ENCODE measurements around the gene GADD45G. TPM values are rescaled to one million over a fixed set of nuclear protein-coding genes. Genes with fewer than 3 reads are reported as not detected.

Gene GADD45G
- polyA plus RNA-seq, 1 experiment, result 0.07 TPM

DNA sequence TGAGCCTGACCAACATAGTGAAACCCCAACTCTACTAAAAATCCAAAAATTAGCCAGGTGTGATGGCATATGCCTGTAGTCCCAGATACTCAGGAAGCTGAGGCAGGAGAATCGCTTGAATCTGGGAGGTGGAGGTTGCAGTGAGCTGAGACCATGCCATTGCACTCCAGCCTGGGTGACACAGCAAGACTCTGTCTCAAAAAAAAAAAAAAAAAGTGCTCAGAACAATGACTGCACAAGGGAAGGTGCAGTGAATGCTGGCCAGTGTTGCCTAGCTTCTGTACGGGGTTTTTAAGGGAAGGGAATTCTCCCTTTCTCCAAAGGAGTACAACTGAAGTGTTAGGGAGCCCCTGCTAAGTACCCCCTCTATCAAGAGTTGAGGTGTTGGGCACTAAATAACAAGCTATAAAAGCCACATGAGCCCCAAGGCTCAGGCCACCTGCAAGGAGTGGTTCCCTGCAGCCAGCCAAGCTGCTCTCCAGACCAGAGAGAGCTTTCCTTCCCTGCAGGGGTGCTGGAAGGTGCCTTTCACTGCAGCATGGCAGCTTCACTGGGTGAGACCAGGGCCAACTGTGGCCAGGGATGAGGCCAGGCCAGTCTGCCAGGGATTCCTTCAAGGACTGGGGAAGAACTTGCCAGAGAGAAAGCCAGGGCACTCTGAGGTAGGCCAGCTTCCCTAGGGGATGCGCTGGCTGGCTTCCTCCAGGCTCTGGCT, 14.8 kb downstream of the GADD45G start:
- H3K27ac ChIP-seq (ENCODE audit: low read depth, low read length), result no peak overlapping the region
- TF ChIP-seq, protein P1, sequence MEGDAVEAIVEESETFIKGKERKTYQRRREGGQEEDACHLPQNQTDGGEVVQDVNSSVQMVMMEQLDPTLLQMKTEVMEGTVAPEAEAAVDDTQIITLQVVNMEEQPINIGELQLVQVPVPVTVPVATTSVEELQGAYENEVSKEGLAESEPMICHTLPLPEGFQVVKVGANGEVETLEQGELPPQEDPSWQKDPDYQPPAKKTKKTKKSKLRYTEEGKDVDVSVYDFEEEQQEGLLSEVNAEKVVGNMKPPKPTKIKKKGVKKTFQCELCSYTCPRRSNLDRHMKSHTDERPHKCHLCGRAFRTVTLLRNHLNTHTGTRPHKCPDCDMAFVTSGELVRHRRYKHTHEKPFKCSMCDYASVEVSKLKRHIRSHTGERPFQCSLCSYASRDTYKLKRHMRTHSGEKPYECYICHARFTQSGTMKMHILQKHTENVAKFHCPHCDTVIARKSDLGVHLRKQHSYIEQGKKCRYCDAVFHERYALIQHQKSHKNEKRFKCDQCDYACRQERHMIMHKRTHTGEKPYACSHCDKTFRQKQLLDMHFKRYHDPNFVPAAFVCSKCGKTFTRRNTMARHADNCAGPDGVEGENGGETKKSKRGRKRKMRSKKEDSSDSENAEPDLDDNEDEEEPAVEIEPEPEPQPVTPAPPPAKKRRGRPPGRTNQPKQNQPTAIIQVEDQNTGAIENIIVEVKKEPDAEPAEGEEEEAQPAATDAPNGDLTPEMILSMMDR (IDR thresholded peaks at IDR 0.05; ENCODE audit: low read depth, low read length), result no peak
- no peak overlapping the region for H3K4me3 ChIP-seq (ENCODE audit: low read depth, low read length)
- no peaks in the 10 kb centered on the region for H3K9me3 ChIP-seq (ENCODE audit: control insufficient read depth, insufficient read depth, low read length)
- H3K27me3 ChIP-seq (ENCODE audit: control insufficient read depth, insufficient read depth, low read length), result peaks cover 8% of the 10 kb centered on the region
- POLR2A ChIA-PET, result no interaction called here
- CTCF ChIA-PET, result no interaction called here
- DNase-seq (ENCODE audit: low read depth, low spot score), result no peak

DNA sequence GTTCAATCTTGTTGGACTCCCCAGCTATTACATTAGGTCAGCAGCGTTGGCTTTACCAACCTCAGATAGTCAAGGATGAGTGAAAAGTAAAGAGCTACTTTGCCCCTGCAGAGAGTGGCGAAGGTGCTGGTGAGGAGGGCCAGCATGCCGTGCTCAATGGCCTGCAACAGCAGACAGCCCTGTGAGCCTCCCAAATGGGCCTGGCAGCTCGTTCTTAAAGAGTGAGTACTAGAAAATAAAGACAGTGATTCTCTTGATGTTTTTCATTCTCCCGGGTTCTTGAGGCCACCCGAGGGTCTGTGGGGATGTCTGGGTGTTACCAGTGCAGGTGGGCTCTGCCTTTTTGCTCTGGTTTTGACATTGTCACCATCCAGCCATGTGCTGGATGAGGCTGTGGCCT, 16.2 kb downstream of the GADD45G start:
- Histone ChIP-seq H3K9me3 (ENCODE audit: control insufficient read depth, insufficient read depth, low read length) (no peaks in the 10 kb centered on the region), H3K27me3 (ENCODE audit: control insufficient read depth, insufficient read depth, low read length) (peaks cover 6% of the 10 kb centered on the region), H3K27ac (ENCODE audit: low read depth, low read length) (no peak overlapping the region), H3K4me3 (ENCODE audit: low read depth, low read length) (no peak overlapping the region)
- CTCF ChIA-PET, result no interaction called here
- POLR2A ChIA-PET, result no interaction called here
- TF ChIP-seq, protein P1 (IDR thresholded peaks at IDR 0.05; ENCODE audit: low read depth, low read length), result no peak
- no peak for DNase-seq (ENCODE audit: low read depth, low spot score)

DNA sequence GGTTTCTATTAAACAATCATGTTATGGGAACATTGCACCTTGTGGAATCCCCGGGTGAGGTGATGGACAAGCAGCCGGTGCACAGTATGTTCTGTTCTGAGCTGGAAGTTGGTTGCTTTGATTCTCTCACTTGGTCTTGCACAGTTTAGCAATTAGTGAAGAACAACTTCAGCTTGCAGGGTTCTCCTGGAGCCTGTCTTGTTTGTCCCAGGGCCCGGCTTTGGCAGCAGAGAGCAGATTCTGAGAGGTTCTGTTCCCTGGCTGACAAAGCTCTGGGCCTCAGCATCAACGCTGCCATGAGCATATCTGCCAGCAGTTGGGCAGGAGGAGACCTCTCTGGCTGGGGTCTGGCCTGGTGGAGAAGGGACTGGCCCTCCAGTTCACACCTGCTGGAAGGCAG, 16.9 kb downstream of the GADD45G start:
- ChIA-PET POLR2A (no interaction called here), CTCF (no interaction called here)
- Histone ChIP-seq H3K9me3 (ENCODE audit: control insufficient read depth, insufficient read depth, low read length) (no peaks in the 10 kb centered on the region), H3K4me3 (ENCODE audit: low read depth, low read length) (no peak overlapping the region), H3K27ac (ENCODE audit: low read depth, low read length) (no peak overlapping the region), H3K27me3 (ENCODE audit: control insufficient read depth, insufficient read depth, low read length) (peaks cover 6% of the 10 kb centered on the region)
- no peak for DNase-seq (ENCODE audit: low read depth, low spot score)
- TF ChIP-seq, protein P1 (IDR thresholded peaks at IDR 0.05; ENCODE audit: low read depth, low read length), result no peak

DNA sequence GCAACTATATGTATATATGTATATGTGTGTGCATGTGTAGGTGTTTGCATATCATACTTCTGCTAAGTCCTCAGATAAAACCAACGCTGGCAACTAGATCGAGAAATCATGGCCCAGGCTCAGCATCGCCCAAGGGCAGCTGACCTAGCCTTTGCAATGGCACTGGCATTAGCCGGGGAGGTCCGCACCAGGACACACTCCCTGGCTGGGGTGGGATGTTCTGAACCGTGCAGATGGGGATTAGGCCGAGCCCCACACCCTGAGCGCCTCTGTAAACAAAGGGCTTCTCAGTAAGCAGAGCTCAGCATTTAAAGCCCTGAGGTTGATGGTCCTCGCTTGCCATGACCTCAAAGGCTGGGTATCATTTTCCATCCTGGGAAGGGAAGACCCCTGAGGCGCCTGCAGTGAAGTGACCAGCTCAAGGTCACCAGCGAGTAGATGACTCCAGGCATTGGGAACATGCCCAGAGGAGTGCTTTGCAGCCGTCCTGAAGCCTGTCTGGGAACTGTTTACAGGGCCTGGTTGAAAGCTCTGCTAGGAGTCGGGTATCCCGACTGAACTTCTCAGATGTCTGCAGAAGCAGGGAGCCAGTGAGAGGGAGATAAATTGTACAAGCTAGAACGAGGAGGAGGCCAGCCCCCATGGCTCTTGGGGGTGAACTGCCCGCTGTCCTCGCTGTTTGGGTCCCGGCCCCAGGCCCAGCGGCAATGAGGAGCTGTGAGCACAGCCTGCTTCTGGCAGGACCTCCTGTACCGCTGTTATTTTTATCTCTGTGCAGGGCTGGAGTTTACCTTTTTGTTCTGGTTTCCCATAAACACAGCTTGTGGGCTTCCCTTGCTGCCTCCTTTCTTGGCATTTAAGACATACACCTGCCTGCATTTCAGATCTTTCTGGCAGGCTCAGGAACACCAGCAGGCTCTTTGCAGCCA, 18.4 kb downstream of the GADD45G start:
- ChIA-PET POLR2A (no interaction called here), CTCF (no interaction called here)
- Histone ChIP-seq H3K27ac (ENCODE audit: low read depth, low read length) (no peak overlapping the region), H3K4me3 (ENCODE audit: low read depth, low read length) (no peak overlapping the region), H3K9me3 (ENCODE audit: control insufficient read depth, insufficient read depth, low read length) (no peaks in the 10 kb centered on the region), H3K27me3 (ENCODE audit: control insufficient read depth, insufficient read depth, low read length) (peaks cover 6% of the 10 kb centered on the region)
- TF ChIP-seq, protein P1 (IDR thresholded peaks at IDR 0.05; ENCODE audit: low read depth, low read length), result no peak
- DNase-seq (ENCODE audit: low read depth, low spot score), result no peak

DNA sequence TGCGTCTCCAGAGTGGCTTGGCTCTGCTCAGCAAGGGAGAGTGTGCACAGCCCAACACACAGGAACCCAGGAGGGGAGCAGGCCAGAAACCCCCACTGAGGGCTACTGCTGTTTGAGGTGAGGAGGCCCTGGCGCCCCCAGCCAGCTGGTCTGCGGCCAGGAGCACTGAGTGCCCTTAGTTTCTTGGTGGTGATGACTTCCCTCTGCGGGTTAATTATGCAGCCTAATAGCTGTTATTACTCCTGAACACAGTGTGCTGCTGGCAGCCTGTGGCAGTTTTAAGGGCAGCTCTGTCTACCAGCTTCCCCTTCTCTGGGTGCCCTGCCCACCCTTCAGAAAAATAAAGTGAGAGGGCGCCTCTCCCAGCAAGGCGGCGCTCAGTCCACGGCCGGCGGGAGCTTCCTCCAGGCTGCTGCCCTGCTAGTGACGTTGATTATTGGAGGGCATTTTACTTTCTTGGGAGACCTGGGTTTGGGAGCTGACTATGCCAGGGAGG, 19.2 kb downstream of the GADD45G start:
- H3K4me3 ChIP-seq (ENCODE audit: low read depth, low read length), result no peak overlapping the region
- POLR2A ChIA-PET, result no interaction called here
- H3K27me3 ChIP-seq (ENCODE audit: control insufficient read depth, insufficient read depth, low read length), result peaks cover 6% of the 10 kb centered on the region
- no peak for DNase-seq (ENCODE audit: low read depth, low spot score)
- TF ChIP-seq, protein P1 (IDR thresholded peaks at IDR 0.05; ENCODE audit: low read depth, low read length), result no peak
- no peaks in the 10 kb centered on the region for H3K9me3 ChIP-seq (ENCODE audit: control insufficient read depth, insufficient read depth, low read length)
- CTCF ChIA-PET, result no interaction called here
- no peak overlapping the region for H3K27ac ChIP-seq (ENCODE audit: low read depth, low read length)
